GF-D8 (cell line): ENCODE data around the gene NDUFA7.
"Not testable (repeated sequence)": the region's sequence is repeated elsewhere in the genome, so short reads cannot be mapped to it uniquely, and the experiment has no call there.

Experiments used
- DNase-seq: peaks from one replicate; lab custom pipeline; 2025; lab: John Stamatoyannopoulos, UW

Gene NDUFA7

DNA sequence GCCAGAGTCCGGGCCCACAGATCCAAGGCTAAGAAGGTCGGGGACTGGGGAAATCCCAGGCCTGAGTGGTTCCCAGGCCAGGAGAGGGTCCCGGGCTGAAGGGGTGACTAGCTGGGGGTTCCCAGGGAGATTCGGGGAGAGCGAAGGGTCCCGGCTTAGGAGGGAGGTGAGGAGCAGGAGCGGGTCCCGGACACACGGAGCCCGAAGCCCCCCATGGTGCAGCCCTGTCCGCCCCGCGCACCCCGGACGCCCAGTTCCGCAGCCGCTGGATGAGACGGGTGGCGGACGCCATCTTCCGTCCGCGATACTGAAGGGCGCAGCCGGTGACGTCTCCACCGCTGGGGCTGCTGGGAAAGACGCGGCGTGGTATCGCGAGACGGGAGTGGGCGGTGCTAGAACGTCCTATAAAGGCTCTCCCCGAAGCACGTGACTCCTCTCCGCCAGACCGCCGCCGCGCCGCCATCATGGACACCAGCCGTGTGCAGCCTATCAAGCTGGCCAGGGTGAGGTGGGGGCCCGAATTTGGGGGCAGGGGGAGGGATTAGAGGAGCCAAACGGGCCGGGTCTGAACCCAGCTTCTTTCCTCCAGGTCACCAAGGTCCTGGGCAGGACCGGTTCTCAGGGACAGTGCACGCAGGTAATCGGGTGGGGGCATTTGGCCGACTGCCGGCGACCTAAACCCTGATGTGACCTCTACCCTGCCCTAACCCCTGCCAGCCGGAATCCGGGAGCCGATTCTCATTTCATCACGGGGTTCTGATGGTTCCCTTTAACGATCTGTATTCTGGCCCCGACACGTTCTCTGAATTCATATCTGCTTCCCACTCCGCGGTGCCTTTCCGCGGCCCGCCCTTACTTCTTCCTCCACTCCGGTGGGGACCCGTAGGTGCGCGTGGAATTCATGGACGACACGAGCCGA is at the start of gene NDUFA7, which contains the start of gene RPS28:
Gene NDUFA7 (minus strand): TSS at position 309 of the 919 bp plus-strand sequence. CDS start 17 bp downstream, at position 292.
Gene RPS28 (plus strand): TSS at position 430 of the 919 bp plus-strand sequence. CDS start 35 bp downstream, at position 465.
- peak; percentile 83 for DNase-seq

DNA sequence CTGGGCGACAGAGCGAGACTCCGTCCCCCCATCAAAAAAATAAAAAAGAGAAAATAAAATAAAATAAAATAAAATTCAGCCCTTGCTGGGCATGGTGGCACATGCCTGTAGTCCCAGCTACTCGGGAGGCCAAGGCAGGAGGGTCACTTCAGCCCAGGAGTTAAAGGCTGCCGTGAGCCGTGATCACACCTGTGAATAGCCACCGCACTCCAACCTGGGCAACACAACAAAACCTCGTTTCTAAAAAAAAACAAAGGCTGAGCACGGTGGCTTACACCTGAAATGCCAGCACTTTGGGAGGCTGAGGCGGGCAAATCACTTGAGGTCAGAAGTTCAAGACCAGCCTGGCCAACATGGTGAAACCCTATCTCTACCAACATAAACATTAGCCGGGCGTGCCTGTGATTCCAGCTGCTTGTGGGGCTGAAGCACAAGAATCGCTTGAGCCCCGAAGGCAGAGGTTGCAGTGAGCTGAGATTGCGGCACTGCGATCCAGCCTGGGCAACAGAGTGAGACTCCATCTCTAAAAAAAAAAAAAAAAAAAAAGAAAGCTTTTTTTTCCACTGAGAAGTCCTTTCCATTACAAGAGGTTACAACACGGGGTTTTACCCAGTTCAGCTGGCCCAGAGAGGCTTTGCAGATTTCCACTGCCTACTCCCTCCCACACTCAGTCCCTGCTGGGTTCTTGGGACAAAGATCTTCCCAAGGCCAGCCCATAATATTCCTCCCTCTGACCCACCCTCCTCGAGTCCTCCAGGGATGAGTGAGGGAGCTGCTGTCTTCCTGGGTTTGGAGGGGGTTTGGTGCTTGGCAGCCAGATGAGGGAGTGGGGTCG is 49.2 kb upstream of the NDUFA7 start:
- DNase-seq, result no peak

DNA sequence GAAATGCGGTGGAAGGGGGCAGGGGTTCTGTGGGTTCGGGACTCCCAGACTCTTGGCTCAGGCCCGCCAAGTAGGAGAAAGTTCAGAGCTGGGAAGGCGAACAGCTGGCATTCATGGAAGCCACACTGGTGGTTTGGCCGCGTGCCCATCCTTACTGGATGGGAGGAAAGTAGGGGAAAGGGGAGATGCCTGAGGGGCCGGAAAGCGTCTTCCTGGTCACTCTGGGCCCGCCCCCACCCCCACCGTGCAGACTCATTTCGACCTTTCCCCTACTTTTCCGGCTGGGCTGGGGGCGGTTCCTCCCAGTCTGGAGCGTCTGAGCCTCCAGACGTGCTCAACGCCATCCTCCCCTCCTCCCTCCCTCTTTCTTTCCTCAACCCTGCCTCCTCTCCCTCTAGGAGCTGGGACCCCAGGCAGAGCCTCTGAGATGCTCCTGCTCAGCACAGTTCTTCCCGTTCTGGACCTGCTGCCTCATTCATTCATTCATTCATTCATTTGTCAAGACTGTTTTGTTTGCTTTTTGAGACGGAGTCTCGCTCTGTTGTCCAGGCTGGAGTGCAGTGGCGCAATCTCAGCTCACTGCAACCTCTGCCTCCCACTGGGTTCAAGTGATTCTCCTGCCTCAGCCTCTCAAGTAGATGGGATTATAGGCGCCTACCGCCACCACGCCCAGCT is 46.3 kb upstream of the NDUFA7 start:
- DNase-seq, result no peak

GRCh38 chr19:8366961-8367326 is 45.8 kb upstream of the NDUFA7 start:
- DNase-seq, result no peak

DNA sequence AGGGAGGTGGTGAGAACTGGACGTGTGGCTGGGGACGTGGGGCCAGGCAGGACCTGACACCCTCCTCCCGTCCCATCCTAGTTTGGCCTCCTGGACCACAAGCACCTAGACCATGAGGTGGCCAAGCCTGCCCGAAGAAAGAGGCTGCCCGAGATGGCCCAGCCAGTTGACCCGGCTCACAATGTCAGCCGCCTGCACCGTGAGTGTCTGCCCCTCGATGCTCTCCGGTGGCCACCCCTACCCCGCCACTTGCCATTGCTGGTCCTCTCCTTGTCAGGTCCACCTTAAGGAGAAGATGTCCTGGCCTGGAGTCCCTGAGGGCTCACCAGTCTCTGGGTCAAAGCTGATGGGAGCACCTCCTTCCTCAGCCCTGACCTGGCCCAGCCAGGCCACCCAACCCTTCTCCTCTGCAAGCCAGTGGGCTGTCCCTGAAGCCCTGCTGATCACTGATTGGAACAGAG is 45.0 kb upstream of the NDUFA7 start:
- no peak for DNase-seq

GRCh38 chr19:8363803-8364771 is 42.9 kb upstream of the NDUFA7 start, which contains the start of gene ANGPTL4:
TSS of gene ANGPTL4 (plus strand) at chr19:8364155. CDS start at chr19:8364322, 167 bp downstream.
- DNase-seq, result no peak

DNA sequence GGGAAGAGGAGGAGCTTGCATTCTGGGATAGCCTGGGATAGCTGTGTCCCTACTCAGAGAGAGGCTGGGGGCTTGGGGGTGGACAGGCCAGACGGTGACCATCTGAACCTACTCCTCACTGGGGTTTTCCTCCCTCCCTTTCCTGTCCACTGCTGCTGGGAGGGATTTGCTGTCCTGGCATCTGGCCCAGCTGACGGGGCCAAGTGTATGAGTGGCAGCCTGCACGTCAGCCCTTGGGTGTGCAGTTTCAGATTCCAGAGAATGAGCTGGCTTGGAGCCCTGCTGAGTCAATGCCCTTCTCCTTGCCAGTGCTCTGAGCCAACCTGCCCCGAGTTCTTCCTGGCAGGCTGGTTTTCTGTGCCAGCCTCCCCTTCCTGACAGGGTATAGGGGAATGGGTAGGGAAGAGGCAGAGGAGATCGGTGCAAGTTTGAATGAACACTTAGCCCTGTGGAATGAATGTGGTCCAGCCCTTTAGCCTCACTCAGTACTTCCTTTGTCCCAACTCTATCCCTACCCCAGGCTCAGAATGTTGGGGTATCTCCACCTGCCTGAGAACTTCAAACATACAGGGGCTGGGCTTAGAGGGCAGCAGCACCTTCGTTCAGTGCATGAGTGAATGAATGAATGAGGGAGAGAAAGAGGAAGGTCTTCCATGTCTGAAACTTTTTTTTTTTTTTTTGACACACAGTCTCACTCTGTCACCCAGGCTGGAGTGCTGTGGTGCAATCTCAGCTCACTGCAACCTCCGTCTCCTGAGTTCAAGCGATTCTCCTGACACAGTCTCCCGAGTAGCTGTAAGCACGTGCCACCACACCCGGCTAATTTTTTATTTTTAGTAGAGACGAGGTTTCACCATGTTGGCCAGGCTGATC is 41.0 kb upstream of the NDUFA7 start:
- DNase-seq, result no peak

DNA sequence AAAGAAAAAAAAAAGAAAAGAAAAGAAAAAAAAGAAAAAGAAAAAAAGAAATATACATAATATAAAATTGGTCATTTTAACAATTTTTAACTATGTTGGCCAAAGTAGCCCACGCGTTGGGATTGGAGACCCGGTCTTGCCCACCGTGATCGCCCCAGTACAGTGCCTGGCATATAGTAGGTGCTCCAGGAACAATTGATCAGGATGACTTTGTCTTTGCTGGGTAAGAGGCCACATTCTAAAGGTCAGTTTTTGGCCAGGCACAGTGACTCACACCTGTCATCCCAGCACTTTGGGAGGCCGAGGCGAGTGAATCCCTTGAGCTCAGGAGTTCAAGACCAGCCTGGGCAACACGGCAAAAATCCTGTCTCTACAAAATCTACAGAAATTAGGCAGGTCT is 39.0 kb upstream of the NDUFA7 start:
- DNase-seq, result no peak

GRCh38 chr19:8358948-8359347 is 37.8 kb upstream of the NDUFA7 start:
- DNase-seq, result no peak

- DNase-seq, result no peak
Observed at GRCh38 chr19:8357007-8357521, 35.9 kb upstream of the NDUFA7 start.

DNA sequence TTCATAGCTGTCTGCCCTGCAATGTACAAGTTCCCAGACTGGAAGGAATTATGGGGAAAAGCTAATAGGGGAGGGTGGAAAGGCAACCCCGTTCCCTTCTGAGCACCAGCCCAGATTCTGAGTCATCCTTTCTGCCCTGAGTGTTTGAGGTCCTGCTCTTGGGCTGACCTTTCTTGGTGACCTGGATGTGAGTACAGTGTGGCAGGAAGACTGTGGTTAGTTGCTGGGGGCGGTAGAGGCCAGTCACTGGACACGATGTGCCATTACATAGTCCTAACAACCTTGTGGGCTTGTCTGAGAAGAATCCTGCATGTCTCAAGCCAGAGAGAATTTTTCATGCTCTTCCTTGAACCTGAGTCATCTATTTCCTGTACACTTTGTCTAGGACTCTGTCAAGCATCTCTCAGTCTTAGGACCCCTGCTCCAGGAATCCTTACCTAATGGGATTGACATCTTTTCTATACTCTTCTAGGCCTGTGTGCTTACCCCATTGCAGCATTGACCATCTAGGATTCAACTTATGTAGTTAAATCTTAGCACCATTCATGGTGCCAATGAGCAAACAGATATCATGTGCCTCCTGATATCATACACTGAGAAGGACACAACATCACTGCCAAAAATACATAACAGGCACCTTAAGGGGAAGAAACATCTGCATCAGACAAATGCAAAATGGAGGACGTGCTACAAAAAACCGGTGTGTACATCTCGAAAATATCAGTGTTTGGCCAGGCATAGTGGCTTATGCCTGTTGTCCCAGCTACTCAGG is 34.6 kb upstream of the NDUFA7 start:
- DNase-seq, result no peak

- DNase-seq, result not testable (repeated sequence)
Observed at GRCh38 chr19:8352845-8353244, 31.7 kb upstream of the NDUFA7 start.

DNA sequence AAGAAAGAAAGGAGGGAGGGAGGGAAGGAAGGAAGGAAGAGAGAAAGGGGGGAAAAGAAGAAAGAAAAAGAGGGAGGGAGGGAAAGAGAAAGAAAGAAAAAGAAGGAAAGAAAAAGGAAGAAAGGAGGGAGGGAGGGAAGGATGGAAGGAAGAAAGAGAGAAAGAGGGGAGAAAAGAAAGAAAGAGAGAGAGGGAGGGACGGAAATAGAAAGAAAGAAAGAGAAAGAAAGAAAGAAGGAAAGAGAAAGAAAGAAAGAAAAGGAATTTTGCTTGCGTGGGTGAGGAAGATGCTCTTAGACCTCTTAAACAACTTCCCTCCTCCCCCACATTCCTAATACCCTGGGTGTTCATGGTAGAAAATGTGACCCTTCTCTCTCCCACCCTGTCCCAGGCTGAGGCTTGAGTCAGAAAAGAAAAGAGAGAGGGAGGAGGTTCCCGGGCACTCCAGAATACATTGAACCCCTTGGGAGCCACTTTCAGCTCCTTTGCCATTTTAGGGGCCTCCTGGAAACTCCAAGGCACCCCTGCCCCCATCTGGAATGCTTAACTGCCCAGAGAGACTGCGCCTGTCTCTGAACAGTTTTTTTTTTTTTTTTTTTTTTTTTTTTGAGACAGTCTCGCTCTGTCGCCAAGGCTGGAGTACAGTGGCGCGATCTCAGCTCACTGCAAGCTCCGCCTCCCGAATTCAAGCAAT is 31.1 kb upstream of the NDUFA7 start:
- no peak for DNase-seq

GRCh38 chr19:8349629-8350372 is 28.6 kb upstream of the NDUFA7 start:
- not testable (repeated sequence) for DNase-seq

DNA sequence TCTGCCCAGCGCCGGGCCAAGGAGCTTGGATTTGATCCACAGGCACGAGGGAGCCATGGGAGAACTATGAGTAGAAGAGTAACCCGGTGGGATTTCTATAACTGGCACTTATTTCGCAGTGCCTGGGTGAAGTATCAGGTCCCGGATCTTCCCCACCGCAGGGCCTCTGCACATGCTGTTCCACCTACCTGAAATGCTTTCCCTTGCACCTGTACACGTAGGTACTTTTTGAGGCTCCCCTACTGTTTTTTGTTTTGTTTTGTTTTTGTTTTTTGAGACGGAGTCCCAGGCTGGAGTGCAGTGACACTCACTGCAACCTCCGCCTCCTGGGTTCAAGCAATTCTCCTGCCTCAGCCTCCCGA is 22.3 kb upstream of the NDUFA7 start:
- no peak for DNase-seq

- DNase-seq, result no peak
Observed at GRCh38 chr19:8342684-8343482, 21.7 kb upstream of the NDUFA7 start, which contains the start of gene KANK3. TSS of gene KANK3 (minus strand) at chr19:8343262. CDS start at chr19:8337828, 5,434 bp downstream.

DNA sequence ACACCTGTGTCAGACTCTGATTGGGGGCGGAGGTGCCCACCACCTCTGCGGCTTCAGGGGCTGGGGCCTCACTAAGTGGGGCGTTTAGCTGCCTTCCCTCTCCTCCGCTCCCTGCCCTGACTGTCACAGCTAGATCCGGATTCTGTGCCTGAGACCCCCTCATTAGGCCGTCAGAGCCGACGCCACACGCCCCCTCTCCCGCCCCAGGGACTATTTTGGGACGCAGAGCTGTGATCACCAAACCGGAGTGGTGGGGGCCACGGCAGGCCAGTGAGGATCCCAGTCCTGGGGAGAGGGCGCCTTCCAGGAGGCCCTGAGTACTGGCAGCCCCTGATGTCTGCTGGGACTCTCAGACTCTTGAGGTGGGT is 21.1 kb upstream of the NDUFA7 start:
- DNase-seq, result no peak
